Stomach (tissue), 4 donors: Measurements from ENCODE around the gene OCIAD2.

Source experiments
- POLR2A ChIP-seq, 4 donors: fragments of 450-650 bp; IDR thresholded peaks; one replicate each; pipeline ENCODE4 v1.6.1; 2016; ENCODE audit warnings: antibody characterized with exemption in 4 of 4, control low read depth in 2 of 4, mild to moderate bottlenecking in 1 of 4, moderate library complexity in 1 of 4
- TF ChIP-seq, protein P1 (sequence below), 7 experiments: fragments of 450-650 bp in 4 of 7; fragments of 200-600 bp in 3 of 7; sonication (generic) in 3 of 7; IDR thresholded peaks; one replicate each; pipeline ENCODE4 v1.5.1; 2016 to 2019; ENCODE audit warnings: antibody characterized with exemption in 7 of 7, control low read depth in 2 of 7, mild to moderate bottlenecking in 1 of 7

DNA sequence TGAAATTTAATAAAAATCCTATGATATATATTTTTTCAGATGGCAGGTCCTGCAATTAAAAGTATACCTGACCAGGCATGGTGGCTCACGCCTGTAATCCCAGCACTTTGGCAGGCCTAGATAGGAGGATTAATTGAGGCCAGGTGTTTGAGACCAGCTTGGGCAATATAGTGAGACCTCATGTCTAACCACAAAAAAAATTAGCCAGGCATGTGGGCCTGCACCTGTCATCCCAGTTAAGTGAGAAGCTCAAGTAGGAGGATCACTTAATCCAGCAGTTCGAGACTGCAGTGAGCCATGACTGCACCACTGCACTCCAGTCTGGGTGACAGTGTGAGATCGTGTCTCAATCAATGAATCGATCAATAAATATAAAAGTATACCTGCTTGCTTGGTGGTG is 2.5 kb downstream of the OCIAD2 start:
- no peak for TF ChIP-seq POLR2A (IDR thresholded peaks at IDR 0.05)
- TF ChIP-seq, protein P1, sequence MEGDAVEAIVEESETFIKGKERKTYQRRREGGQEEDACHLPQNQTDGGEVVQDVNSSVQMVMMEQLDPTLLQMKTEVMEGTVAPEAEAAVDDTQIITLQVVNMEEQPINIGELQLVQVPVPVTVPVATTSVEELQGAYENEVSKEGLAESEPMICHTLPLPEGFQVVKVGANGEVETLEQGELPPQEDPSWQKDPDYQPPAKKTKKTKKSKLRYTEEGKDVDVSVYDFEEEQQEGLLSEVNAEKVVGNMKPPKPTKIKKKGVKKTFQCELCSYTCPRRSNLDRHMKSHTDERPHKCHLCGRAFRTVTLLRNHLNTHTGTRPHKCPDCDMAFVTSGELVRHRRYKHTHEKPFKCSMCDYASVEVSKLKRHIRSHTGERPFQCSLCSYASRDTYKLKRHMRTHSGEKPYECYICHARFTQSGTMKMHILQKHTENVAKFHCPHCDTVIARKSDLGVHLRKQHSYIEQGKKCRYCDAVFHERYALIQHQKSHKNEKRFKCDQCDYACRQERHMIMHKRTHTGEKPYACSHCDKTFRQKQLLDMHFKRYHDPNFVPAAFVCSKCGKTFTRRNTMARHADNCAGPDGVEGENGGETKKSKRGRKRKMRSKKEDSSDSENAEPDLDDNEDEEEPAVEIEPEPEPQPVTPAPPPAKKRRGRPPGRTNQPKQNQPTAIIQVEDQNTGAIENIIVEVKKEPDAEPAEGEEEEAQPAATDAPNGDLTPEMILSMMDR (IDR thresholded peaks at IDR 0.05), result no peak
